ENCODE results near the gene ROCK2. TPM values are rescaled to one million over a fixed set of nuclear protein-coding genes. Genes with fewer than 3 reads are reported as not detected.

Gene ROCK2
- total and polyA plus RNA-seq, 9 of the 15 experiments (the other 6 are each of a cell fraction or from before 2014, with no cell fraction given) = 4.9 to 30.6 (median 14.3) TPM

DNA sequence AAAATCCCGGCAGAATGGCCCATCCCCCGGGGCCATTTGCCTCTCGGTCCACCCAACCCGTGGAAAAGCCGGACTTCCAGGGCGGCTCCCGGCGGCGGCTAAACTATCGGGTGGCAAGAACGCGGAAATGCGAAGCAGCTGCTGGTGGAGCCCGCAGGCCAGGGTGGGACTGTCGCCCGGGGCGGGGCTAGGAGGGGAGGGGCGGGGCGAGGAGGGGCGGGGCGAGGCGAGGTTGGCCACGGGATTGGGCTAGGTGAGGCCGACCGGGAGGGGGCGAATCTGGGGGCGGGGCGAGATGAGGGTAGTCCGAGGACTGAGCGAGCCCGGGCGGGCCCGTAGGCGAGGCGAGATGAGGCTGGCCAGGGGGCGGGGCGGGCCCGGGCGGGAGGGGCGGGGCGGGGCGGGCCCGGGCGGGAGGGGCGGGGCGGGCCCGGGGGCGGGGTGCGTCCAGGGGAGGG lies 189.5 kb downstream of the ROCK2 start (continued):
- TF ChIP-seq, protein P1, sequence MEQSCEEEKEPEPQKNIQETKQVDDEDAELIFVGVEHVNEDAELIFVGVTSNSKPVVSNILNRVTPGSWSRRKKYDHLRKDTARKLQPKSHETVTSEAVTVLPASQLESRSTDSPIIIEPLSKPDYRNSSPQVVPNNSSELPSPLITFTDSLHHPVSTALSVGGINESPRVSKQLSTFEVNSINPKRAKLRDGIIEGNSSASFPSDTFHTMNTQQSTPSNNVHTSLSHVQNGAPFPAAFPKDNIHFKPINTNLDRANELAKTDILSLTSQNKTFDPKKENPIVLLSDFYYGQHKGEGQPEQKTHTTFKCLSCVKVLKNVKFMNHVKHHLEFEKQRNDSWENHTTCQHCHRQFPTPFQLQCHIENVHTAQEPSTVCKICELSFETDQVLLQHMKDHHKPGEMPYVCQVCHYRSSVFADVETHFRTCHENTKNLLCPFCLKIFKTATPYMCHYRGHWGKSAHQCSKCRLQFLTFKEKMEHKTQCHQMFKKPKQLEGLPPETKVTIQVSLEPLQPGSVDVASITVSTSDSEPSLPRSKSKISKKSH (CRISPR knock-in tag; IDR thresholded peaks at IDR 0.05) = no peak
- TF ChIP-seq, protein P2, sequence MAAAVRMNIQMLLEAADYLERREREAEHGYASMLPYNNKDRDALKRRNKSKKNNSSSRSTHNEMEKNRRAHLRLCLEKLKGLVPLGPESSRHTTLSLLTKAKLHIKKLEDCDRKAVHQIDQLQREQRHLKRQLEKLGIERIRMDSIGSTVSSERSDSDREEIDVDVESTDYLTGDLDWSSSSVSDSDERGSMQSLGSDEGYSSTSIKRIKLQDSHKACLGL (CRISPR knock-in tag; IDR thresholded peaks at IDR 0.05; ENCODE audit: borderline replicate concordance, poor library complexity, severe bottlenecking) = no peak
- TF ChIP-seq TCF7L2 (IDR thresholded peaks at IDR 0.05; ENCODE audit: low read depth, low read length) (no peak), MCM2 (IDR thresholded peaks at IDR 0.05; ENCODE audit: low read depth) (no peak), ZBED1 (IDR thresholded peaks at IDR 0.05) (no peak), EP400 (IDR thresholded peaks at IDR 0.05) (no peak), ZNF764 (CRISPR knock-in tag; IDR thresholded peaks at IDR 0.05; ENCODE audit: low read depth) (no peak), FOXK1 (CRISPR knock-in tag; IDR thresholded peaks at IDR 0.05; ENCODE audit: borderline replicate concordance) (no peak), ZNF217 (CRISPR knock-in tag; IDR thresholded peaks at IDR 0.05) (no peak), ELF4 (CRISPR knock-in tag; IDR thresholded peaks at IDR 0.05) (no peak), SMAD1 (IDR thresholded peaks at IDR 0.05; ENCODE audit: low read depth, low read length, partially characterized antibody) (no peak), POLR2AphosphoS5 (IDR thresholded peaks at IDR 0.05; ENCODE audit: control insufficient read depth, insufficient read depth, low read depth, low read length) (peak; percentile 48; the same call in 1 of the 2 replicates), MTA1 (IDR thresholded peaks at IDR 0.05; ENCODE audit: borderline replicate concordance) (no peak), RAD51 (IDR thresholded peaks at IDR 0.05; ENCODE audit: borderline replicate concordance, low read depth) (no peak), ELF1 (tag; IDR thresholded peaks at IDR 0.05) (peak; percentile 91), ZNF766 (CRISPR knock-in tag; conservative IDR thresholded peaks at IDR 0.05) (no peak), CCNT2 (IDR thresholded peaks at IDR 0.05; ENCODE audit: borderline replicate concordance, extremely low read depth, insufficient read length, low read depth, low read length) (no peak), TAF7 (tag; IDR thresholded peaks at IDR 0.05) (no peak; the same call in 1 of the 2 replicates), PYGO2 (tag; IDR thresholded peaks at IDR 0.05) (no peak), ZNF133 (CRISPR knock-in tag; IDR thresholded peaks at IDR 0.05) (no peak)
- TF ChIP-seq, protein P3, sequence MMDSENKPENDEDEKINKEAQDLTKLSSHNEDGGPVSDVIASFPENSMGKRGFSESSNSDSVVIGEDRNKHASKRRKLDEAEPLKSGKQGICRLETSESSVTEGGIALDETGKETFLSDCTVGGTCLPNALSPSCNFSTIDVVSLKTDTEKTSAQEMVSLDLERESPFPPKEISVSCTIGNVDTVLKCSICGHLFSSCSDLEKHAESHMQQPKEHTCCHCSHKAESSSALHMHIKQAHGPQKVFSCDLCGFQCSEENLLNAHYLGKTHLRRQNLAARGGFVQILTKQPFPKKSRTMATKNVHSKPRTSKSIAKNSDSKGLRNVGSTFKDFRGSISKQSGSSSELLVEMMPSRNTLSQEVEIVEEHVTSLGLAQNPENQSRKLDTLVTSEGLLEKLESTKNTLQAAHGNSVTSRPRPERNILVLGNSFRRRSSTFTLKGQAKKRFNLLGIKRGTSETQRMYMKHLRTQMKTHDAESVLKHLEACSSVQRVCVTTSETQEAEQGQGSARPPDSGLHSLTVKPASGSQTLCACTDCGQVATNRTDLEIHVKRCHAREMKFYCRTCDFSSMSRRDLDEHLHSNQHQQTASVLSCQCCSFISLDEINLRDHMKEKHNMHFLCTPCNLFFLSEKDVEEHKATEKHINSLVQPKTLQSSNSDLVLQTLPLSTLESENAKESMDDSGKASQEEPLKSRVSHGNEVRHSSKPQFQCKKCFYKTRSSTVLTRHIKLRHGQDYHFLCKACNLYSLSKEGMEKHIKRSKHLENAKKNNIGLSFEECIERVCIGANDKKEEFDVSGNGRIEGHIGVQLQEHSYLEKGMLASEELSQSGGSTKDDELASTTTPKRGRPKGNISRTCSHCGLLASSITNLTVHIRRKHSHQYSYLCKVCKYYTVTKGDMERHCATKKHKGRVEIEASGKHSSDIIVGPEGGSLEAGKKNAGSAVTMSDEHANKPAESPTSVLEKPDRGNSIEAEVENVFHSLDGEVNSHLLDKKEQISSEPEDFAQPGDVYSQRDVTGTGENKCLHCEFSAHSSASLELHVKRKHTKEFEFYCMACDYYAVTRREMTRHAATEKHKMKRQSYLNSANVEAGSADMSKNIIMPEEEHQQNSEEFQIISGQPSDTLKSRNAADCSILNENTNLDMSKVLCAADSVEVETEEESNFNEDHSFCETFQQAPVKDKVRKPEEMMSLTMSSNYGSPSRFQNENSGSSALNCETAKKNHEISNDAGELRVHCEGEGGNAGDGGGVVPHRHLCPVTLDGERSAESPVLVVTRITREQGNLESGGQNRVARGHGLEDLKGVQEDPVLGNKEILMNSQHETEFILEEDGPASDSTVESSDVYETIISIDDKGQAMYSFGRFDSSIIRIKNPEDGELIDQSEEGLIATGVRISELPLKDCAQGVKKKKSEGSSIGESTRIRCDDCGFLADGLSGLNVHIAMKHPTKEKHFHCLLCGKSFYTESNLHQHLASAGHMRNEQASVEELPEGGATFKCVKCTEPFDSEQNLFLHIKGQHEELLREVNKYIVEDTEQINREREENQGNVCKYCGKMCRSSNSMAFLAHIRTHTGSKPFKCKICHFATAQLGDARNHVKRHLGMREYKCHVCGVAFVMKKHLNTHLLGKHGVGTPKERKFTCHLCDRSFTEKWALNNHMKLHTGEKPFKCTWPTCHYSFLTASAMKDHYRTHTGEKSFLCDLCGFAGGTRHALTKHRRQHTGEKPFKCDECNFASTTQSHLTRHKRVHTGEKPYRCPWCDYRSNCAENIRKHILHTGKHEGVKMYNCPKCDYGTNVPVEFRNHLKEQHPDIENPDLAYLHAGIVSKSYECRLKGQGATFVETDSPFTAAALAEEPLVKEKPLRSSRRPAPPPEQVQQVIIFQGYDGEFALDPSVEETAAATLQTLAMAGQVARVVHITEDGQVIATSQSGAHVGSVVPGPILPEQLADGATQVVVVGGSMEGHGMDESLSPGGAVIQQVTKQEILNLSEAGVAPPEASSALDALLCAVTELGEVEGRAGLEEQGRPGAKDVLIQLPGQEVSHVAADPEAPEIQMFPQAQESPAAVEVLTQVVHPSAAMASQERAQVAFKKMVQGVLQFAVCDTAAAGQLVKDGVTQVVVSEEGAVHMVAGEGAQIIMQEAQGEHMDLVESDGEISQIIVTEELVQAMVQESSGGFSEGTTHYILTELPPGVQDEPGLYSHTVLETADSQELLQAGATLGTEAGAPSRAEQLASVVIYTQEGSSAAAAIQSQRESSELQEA (IDR thresholded peaks at IDR 0.05; ENCODE audit: low read depth) = no peak
